Ishikawa (cell line): ENCODE measurements around the gene GTPBP1.

Experiments
- CEBPB ChIP-seq: IDR thresholded peaks from 2 replicates; pipeline ENCODE4 v1.6.1; 2012
- EP300 ChIP-seq: IDR thresholded peaks from 2 replicates; pipeline ENCODE4 v1.6.1; 2012; ENCODE audit warnings: borderline replicate concordance
- TAF1 ChIP-seq: IDR thresholded peaks from 2 replicates; pipeline ENCODE4 v1.6.1; 2012; ENCODE audit warnings: low read depth, mild to moderate bottlenecking
- YY1 ChIP-seq: IDR thresholded peaks from 2 replicates; pipeline ENCODE4 v1.6.1; 2012; ENCODE audit warnings: low read depth
- TF ChIP-seq, protein P1 (sequence below): IDR thresholded peaks from 2 replicates; pipeline ENCODE4 v1.6.1; 2012

DNA sequence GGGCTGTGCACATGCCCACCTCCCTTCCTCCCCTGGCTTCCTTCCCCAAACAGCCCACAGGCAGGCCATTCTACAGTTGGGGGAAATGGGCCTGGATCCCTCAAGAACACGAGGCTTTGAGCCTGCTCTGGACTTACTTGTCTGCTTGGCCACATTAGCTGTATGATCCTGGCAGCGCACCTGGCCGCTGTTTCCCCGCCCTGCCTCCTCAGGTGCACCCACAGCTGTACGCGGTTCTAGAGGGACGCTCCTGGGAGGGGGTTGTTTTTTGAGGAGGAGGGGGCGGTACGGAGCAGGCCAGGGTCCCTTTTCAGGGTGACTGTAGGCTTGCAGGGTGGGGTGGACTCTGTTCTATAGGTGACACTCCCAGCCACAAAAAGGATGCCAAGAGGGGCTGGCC lies 61.6 kb downstream of the GTPBP1 start:
- TF ChIP-seq CEBPB (no peak), YY1 (no peak), TAF1 (no peak), EP300 (no peak)
- TF ChIP-seq, protein P1, sequence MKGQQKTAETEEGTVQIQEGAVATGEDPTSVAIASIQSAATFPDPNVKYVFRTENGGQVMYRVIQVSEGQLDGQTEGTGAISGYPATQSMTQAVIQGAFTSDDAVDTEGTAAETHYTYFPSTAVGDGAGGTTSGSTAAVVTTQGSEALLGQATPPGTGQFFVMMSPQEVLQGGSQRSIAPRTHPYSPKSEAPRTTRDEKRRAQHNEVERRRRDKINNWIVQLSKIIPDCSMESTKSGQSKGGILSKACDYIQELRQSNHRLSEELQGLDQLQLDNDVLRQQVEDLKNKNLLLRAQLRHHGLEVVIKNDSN: no peak
